ENCODE results near the gene PLAAT4. TPM values are rescaled to one million over a fixed set of nuclear protein-coding genes. Genes with fewer than 3 reads are reported as not detected.
A peak's percentile ranks its signal among the peaks of the same experiment; 100 is the strongest.

Gene PLAAT4
- total RNA-seq, 1 donor from 2014 or later = 150 TPM

DNA sequence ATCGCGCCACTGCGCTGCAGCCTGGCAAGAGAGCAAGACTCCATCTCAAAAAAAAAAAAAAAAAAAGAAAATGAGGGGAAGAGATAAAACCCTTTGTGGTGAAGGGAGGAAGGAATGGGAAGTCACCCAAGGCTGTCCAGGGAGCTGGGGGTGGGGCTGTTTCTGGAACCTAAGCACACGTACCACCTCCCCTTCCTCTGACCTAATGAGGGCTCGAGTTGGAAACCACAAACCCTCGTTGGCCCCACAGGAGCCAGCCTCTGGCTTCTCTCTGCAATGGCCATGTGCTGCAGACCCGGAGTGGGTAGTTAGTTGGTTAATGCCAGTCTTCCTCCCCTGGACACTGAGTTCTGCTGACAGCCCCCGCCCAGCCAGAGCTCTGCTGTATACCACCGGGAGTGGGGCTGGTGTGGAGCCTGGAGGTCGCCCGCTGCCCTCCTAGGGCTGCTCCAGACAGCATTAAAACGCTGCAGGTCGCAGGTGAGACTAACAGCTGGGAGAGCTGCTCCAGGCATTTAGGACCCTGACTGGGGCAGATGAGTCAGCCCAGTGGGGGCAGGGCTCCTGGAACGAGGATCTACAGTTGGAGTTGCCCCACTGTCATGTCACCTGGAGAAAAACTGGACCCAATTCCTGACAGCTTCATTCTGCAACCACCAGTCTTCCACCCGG lies 30.6 kb upstream of the PLAAT4 start, which contains the start of gene LGALS12:
LGALS12 (plus strand) TSS at position 228 of the 672 bp plus-strand sequence; CDS start at position 603, 375 bp downstream.
- ATAC-seq = peak; percentile 22 to 38
- H3K27me3 ChIP-seq (ENCODE audit: low read depth) = no peaks in the 10 kb centered on the region
- intact Hi-C loops (cut with DNase I) = no loop called here
- H3K9me3 ChIP-seq = no peaks in the 10 kb centered on the region
- H3K27ac ChIP-seq = no peak within 1 kb of the TSS
- peak within 1 kb of the TSS; percentile 11 for H3K4me3 ChIP-seq
- peaks cover 47% of the 10 kb centered on the region for H3K4me1 ChIP-seq
- no peaks in the 10 kb centered on the region for H3K36me3 ChIP-seq
- no peak for TF ChIP-seq CTCF (IDR thresholded peaks at IDR 0.05)
- DNase-seq = peak; percentile 59

GRCh38 chr11:63506876-63507275 lies 29.7 kb upstream of the PLAAT4 start:
- DNase-seq (no peak), ATAC-seq (no peak)
- Histone ChIP-seq H3K4me1 (peaks cover 48% of the 10 kb centered on the region), H3K27ac (no peak overlapping the region), H3K4me3 (no peak overlapping the region), H3K36me3 (no peaks in the 10 kb centered on the region), H3K9me3 (no peaks in the 10 kb centered on the region), H3K27me3 (ENCODE audit: low read depth) (no peaks in the 10 kb centered on the region)
- no peak for TF ChIP-seq CTCF (IDR thresholded peaks at IDR 0.05)
- intact Hi-C loops (cut with DNase I) = no loop called here

DNA sequence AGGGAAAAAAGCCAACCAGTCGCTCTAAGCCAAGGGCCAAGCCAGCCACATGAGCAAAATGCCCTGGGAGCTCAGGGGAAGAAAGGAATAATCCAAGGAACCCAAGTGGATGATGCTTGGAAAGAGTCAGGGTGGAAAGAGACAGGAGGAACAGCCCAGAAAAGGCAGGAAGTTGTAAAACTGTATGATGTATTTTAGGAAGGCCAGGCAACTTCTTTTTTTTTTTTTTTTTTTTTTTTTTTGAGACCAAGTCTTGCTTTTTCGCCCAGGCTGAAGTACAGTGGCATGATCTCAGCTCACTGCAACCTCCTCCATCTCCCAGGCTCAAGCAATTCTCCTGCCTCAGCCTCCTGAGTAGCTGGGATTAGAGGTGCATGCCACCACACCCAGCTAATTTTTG lies 29.1 kb upstream of the PLAAT4 start:
- Histone ChIP-seq H3K4me1 (peaks cover 48% of the 10 kb centered on the region), H3K4me3 (no peak overlapping the region), H3K9me3 (no peaks in the 10 kb centered on the region), H3K27me3 (ENCODE audit: low read depth) (no peaks in the 10 kb centered on the region), H3K36me3 (no peaks in the 10 kb centered on the region), H3K27ac (no peak overlapping the region)
- TF ChIP-seq CTCF (IDR thresholded peaks at IDR 0.05) = no peak
- ATAC-seq (no peak), DNase-seq (no peak)
- intact Hi-C loops (cut with DNase I) = no loop called here

- H3K36me3 ChIP-seq = no peaks in the 10 kb centered on the region
- intact Hi-C loops (cut with DNase I) = no loop called here
- no peak for DNase-seq
- peak; percentile 68 to 82 for ATAC-seq
- peak; percentile 52 for TF ChIP-seq CTCF (IDR thresholded peaks at IDR 0.05)
- H3K4me1 ChIP-seq = peaks cover 48% of the 10 kb centered on the region
- H3K9me3 ChIP-seq = no peaks in the 10 kb centered on the region
- no peak overlapping the region for H3K27ac ChIP-seq
- no peak overlapping the region for H3K4me3 ChIP-seq
- H3K27me3 ChIP-seq (ENCODE audit: low read depth) = no peaks in the 10 kb centered on the region
Measured at GRCh38 chr11:63508009-63508408, 28.6 kb upstream of the PLAAT4 start.

- Histone ChIP-seq H3K4me3 (no peak overlapping the region), H3K27me3 (ENCODE audit: low read depth) (no peaks in the 10 kb centered on the region), H3K4me1 (peaks cover 47% of the 10 kb centered on the region), H3K9me3 (no peaks in the 10 kb centered on the region), H3K36me3 (no peaks in the 10 kb centered on the region), H3K27ac (no peak overlapping the region)
- no peak for ATAC-seq
- TF ChIP-seq CTCF (IDR thresholded peaks at IDR 0.05) = no peak
- intact Hi-C loops (cut with DNase I) = no loop called here
- DNase-seq = no peak
Measured at GRCh38 chr11:63508745-63509144, 27.9 kb upstream of the PLAAT4 start.
